Stimulated activated CD8-positive, alpha-beta memory T cell treated with anti-CD3 and anti-CD28 coated beads, Interleukin-7, amount 100 ng/mL, for 1 hour (primary cell): ENCODE results near the gene TYMP.

Experiments used
- DNase-seq, 2 donors: peaks; one replicate each; pipeline ENCODE4 v3.0.0-alpha.2; 2020; ENCODE audit warnings: low read depth in 2 of 2

Gene TYMP, protein sequence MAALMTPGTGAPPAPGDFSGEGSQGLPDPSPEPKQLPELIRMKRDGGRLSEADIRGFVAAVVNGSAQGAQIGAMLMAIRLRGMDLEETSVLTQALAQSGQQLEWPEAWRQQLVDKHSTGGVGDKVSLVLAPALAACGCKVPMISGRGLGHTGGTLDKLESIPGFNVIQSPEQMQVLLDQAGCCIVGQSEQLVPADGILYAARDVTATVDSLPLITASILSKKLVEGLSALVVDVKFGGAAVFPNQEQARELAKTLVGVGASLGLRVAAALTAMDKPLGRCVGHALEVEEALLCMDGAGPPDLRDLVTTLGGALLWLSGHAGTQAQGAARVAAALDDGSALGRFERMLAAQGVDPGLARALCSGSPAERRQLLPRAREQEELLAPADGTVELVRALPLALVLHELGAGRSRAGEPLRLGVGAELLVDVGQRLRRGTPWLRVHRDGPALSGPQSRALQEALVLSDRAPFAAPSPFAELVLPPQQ

DNA sequence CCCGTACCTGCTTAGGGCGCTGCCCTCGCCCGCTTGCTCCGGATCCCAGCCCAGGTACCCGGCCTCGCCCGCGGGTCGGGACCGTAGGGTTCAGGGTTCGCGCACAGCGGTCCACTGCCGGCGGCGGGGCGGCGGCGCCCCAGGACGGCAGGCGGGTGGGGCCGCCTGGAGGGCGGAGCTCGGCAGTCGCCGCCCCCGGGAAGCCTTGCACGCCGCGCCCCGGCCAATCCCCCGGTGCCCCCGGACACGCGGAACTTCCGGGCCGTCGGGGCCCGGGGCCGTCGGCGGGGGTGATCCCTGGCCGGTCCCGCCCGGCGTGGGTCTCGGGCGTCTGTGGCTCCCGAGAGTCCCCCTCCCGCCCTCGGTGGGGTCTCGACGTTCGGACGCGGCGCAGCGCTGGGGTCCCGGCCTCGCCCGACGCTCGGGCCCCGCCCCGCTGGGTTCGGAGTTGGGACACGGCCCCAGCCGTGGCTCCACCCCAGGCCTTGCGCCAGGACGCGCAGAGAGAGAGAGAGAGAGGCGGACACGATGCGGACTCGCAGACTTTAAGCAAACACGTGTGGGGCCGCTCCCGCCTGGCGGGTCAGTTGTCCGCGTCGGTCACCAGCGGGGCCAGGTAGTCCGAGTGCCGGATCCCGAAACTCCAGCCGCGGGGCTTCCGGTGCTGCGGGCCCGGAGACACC, at the start of gene TYMP:
Gene TYMP, minus strand, starts transcription at position 116 of the 683 bp plus-strand sequence. CDS start 303 bp downstream, outside the sequence.
- no peak for DNase-seq

GRCh38 chr22:50578776-50579310, 49.0 kb upstream of the TYMP start:
- no peak for DNase-seq

DNA sequence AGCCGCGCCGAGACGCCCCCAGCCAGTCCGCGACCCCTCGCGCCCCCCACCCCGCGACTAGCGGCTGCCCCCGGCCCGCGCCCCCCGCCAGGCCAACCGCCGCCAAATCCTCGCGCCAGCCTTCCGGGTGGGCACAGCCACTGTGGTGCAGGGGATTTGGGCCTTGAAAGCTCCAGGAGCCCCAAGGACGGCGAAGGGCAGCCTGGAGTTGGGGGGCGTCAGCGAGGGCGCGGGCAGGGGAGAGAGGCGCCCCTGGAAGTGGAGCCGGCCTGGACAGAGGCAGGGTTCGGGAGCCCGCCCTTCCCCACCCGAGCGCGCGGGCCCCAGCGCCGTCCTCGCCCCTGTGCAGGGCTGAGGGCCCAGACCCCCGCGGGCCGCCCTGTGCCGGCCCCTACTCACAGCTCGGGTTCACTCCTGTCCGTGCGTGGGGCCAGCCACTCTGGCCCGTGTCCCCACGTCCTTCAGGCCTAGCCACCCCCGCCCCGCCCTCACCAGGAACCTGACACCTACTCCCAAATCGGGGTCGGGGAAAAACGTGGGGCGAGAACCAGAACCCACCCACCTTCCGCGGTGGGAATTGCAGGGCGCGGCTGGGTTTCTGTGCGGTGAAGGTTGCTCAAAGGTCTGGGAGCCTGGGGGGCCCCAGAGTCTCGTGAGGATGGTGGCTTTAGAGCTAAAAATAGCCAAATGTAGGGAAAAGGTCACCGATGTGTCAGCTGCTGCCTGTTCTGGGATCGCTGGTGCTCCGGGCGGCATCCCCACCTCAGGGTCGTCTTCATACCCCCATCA, 48.4 kb upstream of the TYMP start, which contains the start of gene CPT1B:
Gene CPT1B, minus strand, starts transcription at position 441 of the 789 bp plus-strand sequence. CDS start 512 bp downstream, outside the sequence.
- no peak for DNase-seq

DNA sequence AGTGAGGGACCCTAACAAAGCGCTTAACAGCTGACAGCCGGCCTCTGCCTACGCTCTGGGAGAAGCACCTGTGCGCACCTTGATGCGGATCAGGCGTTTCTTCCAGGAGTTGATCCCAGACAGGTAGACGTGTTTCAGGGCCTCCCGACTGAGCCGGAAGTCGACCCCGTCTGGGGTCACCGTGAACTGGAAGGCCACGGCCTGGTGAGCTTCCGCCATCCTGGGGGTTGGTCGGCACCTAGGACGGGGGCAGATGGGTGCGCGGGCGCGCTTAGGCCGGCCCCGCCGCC, 47.8 kb upstream of the TYMP start:
- no peak for DNase-seq

DNA sequence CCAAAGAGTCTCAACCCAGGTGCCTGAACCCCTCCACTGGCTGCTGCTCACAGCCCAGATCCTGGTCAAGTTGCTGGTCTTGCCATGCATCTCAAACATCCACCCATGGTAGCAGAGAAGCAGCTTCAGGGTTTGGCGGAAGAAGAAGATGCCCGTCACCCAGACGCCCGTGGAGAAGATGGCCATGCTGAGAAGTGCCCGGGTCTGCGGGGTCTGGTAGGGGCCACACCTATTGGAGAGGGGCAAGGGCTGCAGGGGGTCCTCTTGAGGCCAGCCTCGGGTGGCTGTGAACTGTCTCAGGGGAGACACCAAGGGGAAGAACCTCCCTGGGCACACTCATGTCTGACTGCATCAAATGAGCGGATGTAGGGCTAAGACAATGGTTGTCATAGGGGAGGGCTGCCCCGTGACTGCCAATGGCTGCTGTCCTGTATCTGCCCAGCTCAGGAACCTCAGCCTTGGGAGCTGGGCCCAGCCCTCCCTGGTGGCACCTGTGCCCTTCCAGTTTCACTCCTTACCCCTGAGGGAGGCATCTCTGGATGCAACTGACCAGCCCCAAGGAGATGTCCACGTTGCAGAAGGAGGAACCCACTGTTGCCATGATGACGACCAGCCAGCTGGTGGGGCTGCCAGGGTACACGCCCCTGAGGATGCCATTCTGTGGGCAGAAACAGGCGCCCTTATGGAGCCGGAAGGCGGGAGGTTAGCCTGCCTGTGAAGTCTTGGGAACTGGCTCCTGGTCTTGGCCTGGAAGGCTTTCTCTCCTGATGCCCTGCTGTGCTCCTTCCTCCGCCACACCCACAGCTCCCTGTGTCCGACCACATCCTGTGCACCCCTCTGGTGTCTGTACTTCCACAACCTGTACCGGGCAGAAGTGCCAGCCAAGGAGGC, 47.2 kb upstream of the TYMP start:
- DNase-seq, result no peak

- no peak for DNase-seq
These were observed 46.3 kb upstream of the TYMP start for GRCh38 chr22:50576070-50576469.

- no peak for DNase-seq
These were observed 45.7 kb upstream of the TYMP start for GRCh38 chr22:50575426-50575941.

- DNase-seq, result no peak
These were observed 44.6 kb upstream of the TYMP start for GRCh38 chr22:50574383-50574755.

DNA sequence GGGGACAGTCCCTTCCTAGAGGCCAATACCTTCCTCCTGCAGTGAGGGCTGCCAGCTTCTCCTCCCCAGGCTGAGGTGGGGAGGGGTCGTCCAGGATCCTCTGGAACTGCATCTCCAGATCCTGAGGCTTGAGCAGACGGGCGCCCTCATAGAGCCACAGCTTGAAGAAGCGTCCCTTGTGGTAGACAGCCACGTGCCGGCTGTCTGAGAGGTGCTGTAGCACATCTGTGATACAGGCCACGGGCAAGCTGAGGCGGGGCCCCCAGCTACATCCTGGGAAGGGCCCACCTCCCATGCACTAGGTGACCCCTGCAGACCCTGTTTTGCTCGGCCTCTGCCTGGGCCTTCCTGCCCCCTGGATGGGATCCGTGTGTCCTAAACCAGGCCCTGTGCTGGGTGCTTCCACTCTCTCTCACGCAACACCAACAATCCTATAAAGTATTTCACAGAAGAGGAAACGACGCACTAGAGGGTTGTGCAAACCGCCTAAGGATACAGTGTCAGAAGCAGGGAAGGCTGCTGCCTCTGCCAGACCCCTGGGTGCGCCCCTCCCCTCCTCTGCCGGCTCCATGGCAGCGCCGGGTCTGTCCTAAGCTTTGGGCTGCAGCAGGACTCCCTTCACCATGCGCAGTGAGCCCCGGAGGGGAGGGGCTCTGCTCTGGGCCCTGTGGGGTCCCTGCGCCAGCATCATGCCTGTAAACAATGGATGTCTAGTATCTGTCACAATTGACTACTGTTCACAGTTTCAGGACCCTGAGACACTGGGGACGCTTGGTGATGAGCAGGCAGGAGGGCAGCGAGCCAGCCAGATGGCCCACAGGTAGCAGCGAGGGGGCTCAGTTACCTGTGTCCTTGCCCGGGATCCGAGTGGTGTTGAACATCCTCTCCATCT, 43.9 kb upstream of the TYMP start:
- no peak for DNase-seq

DNA sequence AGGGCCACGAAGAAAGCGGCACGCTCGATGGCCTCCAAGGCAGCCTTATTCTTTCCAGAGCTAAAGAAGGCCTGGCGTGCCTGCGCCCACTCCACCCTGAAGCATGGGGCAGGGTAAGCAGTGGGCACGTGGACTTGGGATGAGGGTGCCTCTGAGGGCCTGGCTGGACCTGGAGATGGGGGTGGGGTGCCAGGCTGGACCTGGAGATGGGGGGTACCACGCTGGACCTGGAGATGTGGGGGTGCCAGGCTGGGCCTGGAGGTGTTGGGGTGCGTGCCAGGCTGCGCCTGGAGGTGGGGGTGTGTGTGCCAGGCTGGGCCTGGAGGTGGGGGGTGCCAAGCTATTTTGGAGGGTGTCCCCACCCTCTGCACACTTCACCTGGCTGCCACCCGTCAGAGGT, 43.2 kb upstream of the TYMP start:
- DNase-seq, result no peak

GRCh38 chr22:50571264-50572175, 41.7 kb upstream of the TYMP start:
- DNase-seq, result no peak

DNA sequence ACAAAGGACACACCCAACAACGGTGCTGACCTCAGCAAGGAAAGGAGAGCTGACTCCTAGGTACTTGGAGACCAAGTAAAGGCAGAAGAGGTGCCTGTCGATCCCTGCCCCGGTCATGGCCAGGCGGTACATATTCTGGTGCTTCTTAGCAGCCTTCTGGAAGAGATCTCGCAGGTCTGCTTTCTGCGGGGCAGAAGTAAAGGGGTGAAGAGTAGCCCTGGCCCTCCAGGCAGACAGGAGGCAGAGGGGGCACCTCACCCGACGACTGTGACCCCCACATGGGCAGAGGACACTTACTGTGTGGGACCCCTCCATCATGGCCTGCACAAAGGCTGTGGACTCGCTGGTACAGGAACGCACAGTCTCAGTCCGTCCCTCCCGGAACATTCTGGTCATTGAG, 41.0 kb upstream of the TYMP start:
- DNase-seq, result no peak

GRCh38 chr22:50569896-50570535, 40.2 kb upstream of the TYMP start:
- DNase-seq, result no peak

- no peak for DNase-seq
These were observed 39.2 kb upstream of the TYMP start for GRCh38 chr22:50569041-50569459.

GRCh38 chr22:50568626-50569025, 38.8 kb upstream of the TYMP start:
- no peak for DNase-seq

- DNase-seq, result no peak
These were observed 38.0 kb upstream of the TYMP start for GRCh38 chr22:50567721-50568252.

DNA sequence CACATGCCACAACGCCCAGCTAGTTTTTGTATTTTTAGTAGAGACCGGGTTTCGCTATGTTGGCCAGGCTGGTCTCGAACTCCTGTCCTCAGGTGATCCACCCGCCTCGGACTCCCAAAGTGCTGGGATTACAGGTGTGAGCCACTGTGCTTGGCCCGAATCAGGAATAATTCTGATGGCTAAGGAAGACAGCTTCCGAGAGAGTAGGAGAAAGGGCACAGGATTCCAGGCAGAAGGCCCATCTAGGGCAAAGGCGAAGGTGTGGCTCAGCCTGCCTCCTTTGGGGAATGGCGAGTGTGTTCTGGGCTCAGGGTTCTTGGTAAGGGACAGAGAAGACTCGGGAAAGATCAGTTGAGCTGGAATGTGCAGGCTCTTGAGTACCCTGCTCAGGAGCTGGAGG, 34.5 kb upstream of the TYMP start:
- no peak for DNase-seq
